HG03060 (cell line): ENCODE data around the gene GPR37.

ENCODE experiments used
- ATAC-seq: cut with Tn5 transposase; IDR thresholded peaks from one replicate; pipeline ENCODE4 v1.9.1; 2021; ENCODE audit warnings: low read depth, moderate number of reproducible peaks; ENCODE audit not compliant: unreplicated experiment

GPR37 gene

GRCh38 chr7:124737760-124738300, 27.8 kb downstream of the GPR37 start:
- no peak for ATAC-seq

DNA sequence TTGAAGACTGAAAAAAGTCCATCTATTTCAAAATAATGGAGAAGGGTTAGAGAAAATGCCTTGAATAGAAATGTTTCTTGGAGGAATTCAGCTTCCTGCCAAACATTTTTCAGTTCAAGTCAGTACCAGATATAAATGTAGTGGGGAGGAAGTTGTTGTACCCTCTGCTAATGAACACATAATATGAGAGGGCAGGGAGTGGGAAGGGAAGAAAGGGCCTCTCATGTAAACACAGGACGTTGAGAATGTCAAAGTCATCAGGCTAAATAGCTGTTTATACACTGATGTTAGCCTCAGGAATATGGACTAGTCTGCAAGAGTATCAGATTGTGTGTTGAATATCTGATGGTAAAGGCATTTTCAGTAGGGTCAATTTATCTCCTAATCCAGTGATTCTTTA, 37.0 kb downstream of the GPR37 start:
- no peak for ATAC-seq

DNA sequence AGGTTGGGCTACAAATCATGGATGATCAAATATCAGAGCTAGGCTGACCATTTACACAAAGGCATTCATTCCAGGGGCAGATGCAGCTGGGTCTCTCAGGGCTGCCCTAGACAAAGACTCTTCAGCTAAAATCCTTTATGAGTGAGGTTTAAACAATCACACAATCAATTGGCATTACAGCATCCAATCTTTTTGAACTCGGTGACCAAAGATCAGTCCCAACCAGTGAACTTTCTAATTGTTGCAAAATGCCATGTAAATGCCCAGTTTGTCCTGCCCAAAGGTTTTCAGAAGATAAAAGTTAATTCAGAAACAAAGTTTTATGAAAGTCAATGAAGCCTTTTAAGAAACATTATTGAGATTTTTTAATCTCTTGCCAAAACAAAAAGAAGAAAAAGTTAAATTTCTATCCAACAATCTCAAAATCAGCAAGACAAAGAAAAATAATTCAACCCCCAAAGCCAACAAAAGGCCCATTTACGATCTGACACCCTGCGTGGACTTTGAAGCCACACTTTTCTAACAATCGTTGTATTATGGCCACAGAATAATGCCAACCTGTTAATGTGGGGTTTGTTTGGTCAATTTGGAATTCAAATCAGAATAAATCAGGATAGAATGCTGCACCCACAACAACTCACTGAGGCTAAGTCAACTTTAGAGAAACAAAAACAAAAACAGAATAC, 40.9 kb downstream of the GPR37 start:
- ATAC-seq: no peak

- no peak for ATAC-seq
These were observed 41.5 kb downstream of the GPR37 start for GRCh38 chr7:124724079-124724478.

DNA sequence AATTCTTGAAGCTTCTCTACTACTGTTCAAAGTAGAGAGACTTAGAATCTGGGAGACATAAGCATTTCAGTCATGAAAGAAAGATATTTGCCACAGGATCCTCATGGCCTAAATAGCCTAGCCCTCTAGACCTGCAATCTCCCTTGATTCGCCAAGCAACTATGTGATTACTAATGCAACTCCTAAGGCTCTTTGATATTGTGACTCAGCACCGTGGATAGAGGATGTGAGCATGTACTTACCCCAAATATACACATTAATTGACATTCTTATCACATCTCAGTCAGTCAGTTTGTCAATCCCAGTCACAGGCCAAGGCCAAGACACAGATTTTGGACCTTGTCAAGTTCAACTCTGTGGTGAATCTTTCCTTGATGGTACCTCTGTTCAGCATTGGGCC, 42.6 kb downstream of the GPR37 start:
- no peak for ATAC-seq

DNA sequence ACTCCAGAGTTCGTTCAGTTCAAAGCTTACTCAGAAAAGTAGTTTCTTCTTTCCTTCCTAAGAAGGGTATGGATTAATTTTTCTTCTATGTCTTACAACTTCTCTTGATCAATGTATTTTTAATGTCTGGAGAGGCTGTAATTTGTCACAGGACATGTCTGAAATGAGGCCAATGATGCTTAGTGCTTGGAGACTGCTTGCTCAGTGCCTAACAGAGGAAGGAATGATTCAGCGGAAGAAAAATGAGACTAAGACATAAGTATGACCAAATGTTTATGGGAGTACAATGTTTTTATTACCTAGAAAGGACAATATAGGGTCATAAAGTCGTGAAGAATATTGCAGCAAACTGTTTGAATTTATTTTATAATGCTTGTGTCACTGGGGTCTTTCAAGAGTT, 43.3 kb downstream of the GPR37 start:
- ATAC-seq: no peak

DNA sequence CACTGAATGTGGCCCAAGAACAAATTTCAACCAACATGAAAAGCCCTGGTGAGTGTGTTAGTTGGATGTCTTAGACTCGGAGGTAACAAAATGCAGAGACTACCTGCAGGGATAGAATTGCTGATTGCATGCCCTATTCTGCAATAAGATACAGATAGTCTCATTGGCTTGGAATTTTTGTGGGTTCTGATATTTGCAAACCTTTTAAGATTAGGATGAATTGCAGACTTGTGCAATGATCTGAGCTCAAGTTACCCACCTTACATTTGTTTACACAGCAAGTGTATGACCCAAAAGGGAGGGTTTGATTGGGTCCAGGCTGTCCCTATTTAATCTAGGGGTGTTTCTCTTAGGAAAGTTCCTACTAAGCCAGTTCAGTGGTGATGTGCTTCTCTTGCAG, 45.4 kb downstream of the GPR37 start:
- no peak for ATAC-seq

DNA sequence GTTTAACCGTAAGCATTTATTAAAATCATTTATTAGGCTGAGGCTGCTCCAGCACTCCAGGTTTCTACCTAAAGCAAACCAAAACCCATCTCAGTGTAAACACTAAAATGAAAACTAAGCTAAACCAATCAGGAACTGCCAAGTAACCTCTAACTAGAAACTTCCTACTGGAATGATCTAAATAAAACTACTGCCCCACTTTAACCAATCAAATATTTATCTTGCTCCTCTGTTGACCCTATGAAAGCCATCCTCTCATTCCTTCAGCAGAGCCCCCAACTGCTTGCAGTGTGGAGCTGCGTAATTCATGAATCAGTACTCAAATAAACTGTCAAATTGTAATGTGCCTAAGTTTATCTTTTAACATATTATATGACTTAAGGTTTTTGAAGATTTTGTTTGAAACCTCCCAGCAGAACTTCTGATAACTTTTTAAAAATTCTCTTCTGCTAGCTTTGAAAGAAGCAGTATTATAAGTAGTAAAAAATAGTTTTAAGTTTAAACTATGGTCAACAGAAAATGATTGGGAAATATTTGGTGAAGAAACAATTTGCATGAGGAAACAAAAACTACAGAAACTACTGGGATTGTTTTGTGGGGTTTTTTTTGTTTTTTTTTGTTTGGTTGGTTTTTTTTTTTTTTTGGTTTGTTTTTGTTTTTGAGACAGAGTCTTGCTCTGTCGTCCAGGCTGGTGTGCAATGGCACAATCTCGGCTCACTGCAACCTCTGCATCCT, 47.4 kb downstream of the GPR37 start:
- ATAC-seq: no peak

GRCh38 chr7:124716894-124717293, 48.7 kb downstream of the GPR37 start:
- no peak for ATAC-seq

DNA sequence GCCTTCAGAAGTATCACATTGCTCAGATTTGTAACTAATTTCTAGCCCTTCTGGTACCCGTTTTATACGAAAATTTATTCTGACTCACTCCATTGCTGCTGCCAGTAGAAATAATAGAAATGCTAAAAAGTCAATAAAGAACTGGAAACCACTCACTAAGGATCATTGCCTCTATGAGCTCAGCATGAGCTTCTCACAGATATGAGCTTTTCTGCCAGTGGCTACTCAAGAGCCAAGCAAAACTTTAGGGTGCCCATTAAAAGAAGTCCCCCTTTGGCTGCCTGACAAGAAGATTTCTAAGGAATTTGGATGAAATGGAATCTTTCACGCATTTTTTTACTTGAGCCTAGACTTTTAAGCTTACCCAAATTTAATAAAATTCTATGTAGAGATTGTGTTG, 52.5 kb downstream of the GPR37 start:
- ATAC-seq: no peak

DNA sequence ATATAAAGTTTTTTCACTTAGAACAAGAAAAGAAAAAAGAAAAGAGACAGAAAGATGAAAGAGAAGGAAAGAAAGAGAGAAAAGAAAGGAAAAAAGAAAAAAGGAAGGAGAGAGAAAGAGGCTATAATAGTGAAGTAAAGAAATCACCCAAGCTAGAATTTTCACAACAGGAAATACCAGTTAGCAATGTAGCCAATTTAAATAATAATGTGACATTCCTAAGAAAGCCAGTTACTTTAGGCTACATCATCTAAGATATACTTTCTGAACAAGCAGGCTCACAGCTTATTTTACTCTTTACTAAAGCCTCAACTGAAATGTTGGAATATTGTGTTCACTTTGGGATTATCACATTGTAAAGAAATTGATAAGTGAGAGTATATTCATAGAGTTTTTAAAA, 53.6 kb downstream of the GPR37 start:
- no peak for ATAC-seq

GRCh38 chr7:124702385-124702784, 63.2 kb downstream of the GPR37 start:
- ATAC-seq: no peak

GRCh38 chr7:124701955-124702354, 63.6 kb downstream of the GPR37 start:
- no peak for ATAC-seq

GRCh38 chr7:124700655-124701054, 64.9 kb downstream of the GPR37 start:
- no peak for ATAC-seq

- ATAC-seq: no peak
These were observed 66.6 kb downstream of the GPR37 start for GRCh38 chr7:124698964-124699363.

- no peak for ATAC-seq
These were observed 67.8 kb downstream of the GPR37 start for GRCh38 chr7:124697746-124698145.
